Body of pancreas (tissue), 4 donors: Measurements from ENCODE around the gene IQGAP2.

Experiments
- POLR2A ChIP-seq, 3 donors: fragments of 450-650 bp; IDR thresholded peaks; one replicate each; pipeline ENCODE4 v1.6.1; 2016; ENCODE audit warnings: antibody characterized with exemption in 3 of 3, mild to moderate bottlenecking in 2 of 3
- TF ChIP-seq, protein P1 (sequence below), 7 experiments: fragments of 450-650 bp in 4 of 7; fragments of 200-600 bp in 3 of 7; sonication (generic) in 3 of 7; IDR thresholded peaks; one replicate each; pipeline ENCODE4 v1.5.1; 2016 to 2019; ENCODE audit warnings: antibody characterized with exemption in 7 of 7

DNA sequence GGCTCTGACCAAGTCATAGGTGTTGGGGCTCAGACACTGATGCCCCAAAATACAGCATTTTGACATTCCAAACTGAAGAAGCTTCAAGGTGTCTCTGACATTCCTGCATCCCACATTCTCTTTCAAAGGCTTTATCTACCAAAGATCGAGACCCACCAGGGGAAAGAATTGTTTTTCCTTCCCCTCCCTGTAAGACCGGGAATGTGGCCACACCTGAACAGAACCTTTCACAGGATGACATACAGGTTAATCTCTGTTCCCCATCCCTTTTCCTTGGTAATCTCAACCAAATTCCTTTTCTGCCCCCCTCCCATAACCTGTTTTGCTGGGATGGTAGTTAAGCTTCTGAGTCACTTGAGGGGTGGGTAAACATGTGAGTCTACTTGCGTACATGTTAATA is 72.3 kb downstream of the IQGAP2 start:
- TF ChIP-seq, protein P1, sequence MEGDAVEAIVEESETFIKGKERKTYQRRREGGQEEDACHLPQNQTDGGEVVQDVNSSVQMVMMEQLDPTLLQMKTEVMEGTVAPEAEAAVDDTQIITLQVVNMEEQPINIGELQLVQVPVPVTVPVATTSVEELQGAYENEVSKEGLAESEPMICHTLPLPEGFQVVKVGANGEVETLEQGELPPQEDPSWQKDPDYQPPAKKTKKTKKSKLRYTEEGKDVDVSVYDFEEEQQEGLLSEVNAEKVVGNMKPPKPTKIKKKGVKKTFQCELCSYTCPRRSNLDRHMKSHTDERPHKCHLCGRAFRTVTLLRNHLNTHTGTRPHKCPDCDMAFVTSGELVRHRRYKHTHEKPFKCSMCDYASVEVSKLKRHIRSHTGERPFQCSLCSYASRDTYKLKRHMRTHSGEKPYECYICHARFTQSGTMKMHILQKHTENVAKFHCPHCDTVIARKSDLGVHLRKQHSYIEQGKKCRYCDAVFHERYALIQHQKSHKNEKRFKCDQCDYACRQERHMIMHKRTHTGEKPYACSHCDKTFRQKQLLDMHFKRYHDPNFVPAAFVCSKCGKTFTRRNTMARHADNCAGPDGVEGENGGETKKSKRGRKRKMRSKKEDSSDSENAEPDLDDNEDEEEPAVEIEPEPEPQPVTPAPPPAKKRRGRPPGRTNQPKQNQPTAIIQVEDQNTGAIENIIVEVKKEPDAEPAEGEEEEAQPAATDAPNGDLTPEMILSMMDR (IDR thresholded peaks at IDR 0.05), result no peak
- no peak for TF ChIP-seq POLR2A (IDR thresholded peaks at IDR 0.05)
